Measurements from ENCODE around the gene AKAP13.

Gene AKAP13

GRCh38 chr15:85578941-85579701, 198.7 kb downstream of the AKAP13 start:
- TF ChIP-seq ZBTB7A (IDR thresholded peaks at IDR 0.05; ENCODE audit: low read depth) (no peak), YY1 (IDR thresholded peaks at IDR 0.05; ENCODE audit: low read depth) (no peak), NFIC (IDR thresholded peaks at IDR 0.05) (no peak), EGR1 (IDR thresholded peaks at IDR 0.05) (no peak), REST (IDR thresholded peaks at IDR 0.05; ENCODE audit: low read depth) (no peak), CEBPB (IDR thresholded peaks at IDR 0.05) (no peak)

- TF ChIP-seq TCF12 (IDR thresholded peaks at IDR 0.05; ENCODE audit: low read depth) (no peak), TAF1 (IDR thresholded peaks at IDR 0.05; ENCODE audit: low read depth) (no peak), EP300 (IDR thresholded peaks at IDR 0.05; ENCODE audit: borderline replicate concordance) (no peak), USF1 (IDR thresholded peaks at IDR 0.05) (no peak), NFIC (IDR thresholded peaks at IDR 0.05) (no peak), ZBTB7A (IDR thresholded peaks at IDR 0.05; ENCODE audit: low read depth) (no peak), RAD21 (IDR thresholded peaks at IDR 0.05; ENCODE audit: low read depth) (no peak)
- TF ChIP-seq, protein P1, sequence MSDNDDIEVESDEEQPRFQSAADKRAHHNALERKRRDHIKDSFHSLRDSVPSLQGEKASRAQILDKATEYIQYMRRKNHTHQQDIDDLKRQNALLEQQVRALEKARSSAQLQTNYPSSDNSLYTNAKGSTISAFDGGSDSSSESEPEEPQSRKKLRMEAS (IDR thresholded peaks at IDR 0.05), result no peak
Measured at GRCh38 chr15:85579957-85580694, 199.7 kb downstream of the AKAP13 start.

- no peak for TF ChIP-seq NFIC (IDR thresholded peaks at IDR 0.05)
Measured at GRCh38 chr15:85580879-85581278, 200.5 kb downstream of the AKAP13 start.

GRCh38 chr15:85581495-85581894, 201.1 kb downstream of the AKAP13 start:
- TF ChIP-seq CEBPB (IDR thresholded peaks at IDR 0.05) (no peak), CREB1 (IDR thresholded peaks at IDR 0.05; ENCODE audit: low read depth) (no peak), YY1 (IDR thresholded peaks at IDR 0.05; ENCODE audit: low read depth) (no peak), EP300 (IDR thresholded peaks at IDR 0.05; ENCODE audit: borderline replicate concordance) (no peak), FOXM1 (IDR thresholded peaks at IDR 0.05; ENCODE audit: borderline replicate concordance, low read depth) (no peak), NFIC (IDR thresholded peaks at IDR 0.05) (no peak), USF1 (IDR thresholded peaks at IDR 0.05) (no peak), TEAD4 (IDR thresholded peaks at IDR 0.05) (no peak), RAD21 (IDR thresholded peaks at IDR 0.05; ENCODE audit: low read depth) (no peak), ZBTB7A (IDR thresholded peaks at IDR 0.05; ENCODE audit: low read depth) (no peak), TCF12 (IDR thresholded peaks at IDR 0.05; ENCODE audit: low read depth) (no peak)
- TF ChIP-seq, protein P1 (IDR thresholded peaks at IDR 0.05), result no peak

GRCh38 chr15:85582131-85583079, 202.0 kb downstream of the AKAP13 start:
- TF ChIP-seq NFIC (IDR thresholded peaks at IDR 0.05) (no peak), RAD21 (IDR thresholded peaks at IDR 0.05; ENCODE audit: low read depth) (no peak), FOXM1 (IDR thresholded peaks at IDR 0.05; ENCODE audit: borderline replicate concordance, low read depth) (no peak), ZBTB7A (IDR thresholded peaks at IDR 0.05; ENCODE audit: low read depth) (no peak), CEBPB (IDR thresholded peaks at IDR 0.05) (no peak), USF1 (IDR thresholded peaks at IDR 0.05) (no peak), CREB1 (IDR thresholded peaks at IDR 0.05; ENCODE audit: low read depth) (no peak), TEAD4 (IDR thresholded peaks at IDR 0.05) (no peak)

DNA sequence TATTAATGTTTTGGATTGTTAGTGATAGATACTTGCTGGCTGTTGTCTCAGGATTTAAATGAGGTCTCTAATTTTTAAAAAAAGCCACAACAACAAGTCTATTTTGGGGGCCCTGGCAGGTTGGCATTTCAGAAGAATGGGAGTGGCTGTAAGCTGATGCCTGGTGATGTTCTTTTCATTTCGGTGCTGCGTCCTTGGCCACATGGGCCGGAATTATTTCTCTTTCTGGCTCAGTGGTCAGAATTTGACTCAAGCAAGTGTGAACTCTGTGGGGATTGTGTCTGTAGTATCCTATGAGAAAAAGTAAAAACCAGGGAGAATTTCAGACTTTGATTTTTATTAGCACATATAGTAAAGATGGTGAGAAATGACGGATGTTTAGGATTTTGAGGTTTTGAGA, 203.0 kb downstream of the AKAP13 start:
- TF ChIP-seq EP300 (IDR thresholded peaks at IDR 0.05; ENCODE audit: borderline replicate concordance) (no peak), TEAD4 (IDR thresholded peaks at IDR 0.05) (no peak), CREB1 (IDR thresholded peaks at IDR 0.05; ENCODE audit: low read depth) (no peak), ZBTB7A (IDR thresholded peaks at IDR 0.05; ENCODE audit: low read depth) (no peak), RAD21 (IDR thresholded peaks at IDR 0.05; ENCODE audit: low read depth) (no peak)
- TF ChIP-seq, protein P1 (IDR thresholded peaks at IDR 0.05), result no peak
